ENCODE data around the gene SCAPER.

SCAPER gene

GRCh38 chr15:76339305-76340197 lies 565.6 kb downstream of the SCAPER start:
- DNase-seq (ENCODE audit: low read depth) = no peak

GRCh38 chr15:76338486-76339304 lies 566.4 kb downstream of the SCAPER start:
- DNase-seq (ENCODE audit: low read depth) = no peak

- DNase-seq (ENCODE audit: low read depth) = no peak
These were observed 567.2 kb downstream of the SCAPER start for GRCh38 chr15:76337696-76338485.

GRCh38 chr15:76337059-76337695 lies 568.0 kb downstream of the SCAPER start:
- no peak for DNase-seq (ENCODE audit: low read depth)

GRCh38 chr15:76336254-76337058 lies 568.7 kb downstream of the SCAPER start, which contains the start of gene ISL2:
ISL2 (plus strand) TSS chr15:76336773; CDS start chr15:76336884, 111 bp downstream.
- no peak for DNase-seq (ENCODE audit: low read depth)

- no peak for DNase-seq (ENCODE audit: low read depth)
These were observed 569.6 kb downstream of the SCAPER start for GRCh38 chr15:76335307-76336253.

- no peak for DNase-seq (ENCODE audit: low read depth)
These were observed 570.5 kb downstream of the SCAPER start for GRCh38 chr15:76334438-76335306.

- no peak for DNase-seq (ENCODE audit: low read depth)
These were observed 571.3 kb downstream of the SCAPER start for GRCh38 chr15:76333720-76334437.

- no peak for DNase-seq (ENCODE audit: low read depth)
These were observed 571.8 kb downstream of the SCAPER start for GRCh38 chr15:76333309-76333708.

- DNase-seq (ENCODE audit: low read depth) = no peak
These were observed 572.3 kb downstream of the SCAPER start for GRCh38 chr15:76332796-76333195.

GRCh38 chr15:76330080-76330680 lies 575.0 kb downstream of the SCAPER start:
- DNase-seq (ENCODE audit: low read depth) = no peak

GRCh38 chr15:76328958-76329357 lies 576.2 kb downstream of the SCAPER start:
- no peak for DNase-seq (ENCODE audit: low read depth)

- DNase-seq (ENCODE audit: low read depth) = no peak
These were observed 576.9 kb downstream of the SCAPER start for GRCh38 chr15:76328106-76328696.

- no peak for DNase-seq (ENCODE audit: low read depth)
These were observed 577.7 kb downstream of the SCAPER start for GRCh38 chr15:76327191-76328105.

GRCh38 chr15:76325704-76326103 lies 579.4 kb downstream of the SCAPER start:
- no peak for DNase-seq (ENCODE audit: low read depth)

- DNase-seq (ENCODE audit: low read depth) = no peak
These were observed 581.1 kb downstream of the SCAPER start for GRCh38 chr15:76324066-76324465.

Data from stimulated activated CD8-positive, alpha-beta memory T cell treated with anti-CD3 and anti-CD28 coated beads, Interleukin-15, amount 100 ng/mL, for 24 hours (primary cell).